Stomach (tissue), 9 donors: ENCODE measurements around the gene TRO. TPM values are rescaled to one million over a fixed set of nuclear protein-coding genes. Genes with fewer than 3 reads are reported as not detected.

Experiments used
- DNase-seq, 2 donors: peaks; one replicate each; pipeline versions ENCODE4 v3.0.0 to v3.0.0-alpha.2; 2013 to 2019
- H3K27ac ChIP-seq, 5 donors: fragments of 200-600 bp in 4 of 5; sonication (generic) in 4 of 5; one replicate each; pipeline ENCODE4 v1.5.1; 2013 to 2019; ENCODE audit warnings: mild to moderate bottlenecking in 1 of 5, moderate library complexity in 1 of 5
- H3K27me3 ChIP-seq, 3 donors: fragments of 200-600 bp; sonication (generic); one replicate each; pipeline ENCODE4 v1.5.1; 2017 to 2019; ENCODE audit warnings: mixed run types in 1 of 3
- H3K36me3 ChIP-seq, 4 donors: fragments of 200-600 bp; sonication (generic); 1 replicate in 3 of 4; 2 replicates in 1 of 4; pipeline ENCODE4 v1.5.1; 2016 to 2019
- H3K4me1 ChIP-seq, 4 donors: fragments of 200-600 bp; sonication (generic); one replicate each; pipeline ENCODE4 v1.5.1; 2016 to 2019
- H3K4me3 ChIP-seq, 4 donors: fragments of 200-600 bp; sonication (generic) in 3 of 4; one replicate each; pipeline ENCODE4 v1.5.1; 2016 to 2019; ENCODE audit warnings: mild to moderate bottlenecking in 1 of 4
- H3K9me3 ChIP-seq, 4 donors: fragments of 200-600 bp; sonication (generic); one replicate each; pipeline ENCODE4 v1.5.1; 2016 to 2019
- EP300 ChIP-seq: sonication (generic); formaldehyde crosslinking; IDR thresholded peaks from one replicate; pipeline ENCODE4 v1.6.1; 2017; ENCODE audit warnings: antibody characterized with exemption
- POLR2A ChIP-seq, 4 donors: fragments of 450-650 bp; IDR thresholded peaks; one replicate each; pipeline ENCODE4 v1.6.1; 2016; ENCODE audit warnings: antibody characterized with exemption in 4 of 4, control low read depth in 2 of 4, mild to moderate bottlenecking in 1 of 4, moderate library complexity in 1 of 4
- POLR2AphosphoS5 ChIP-seq, 3 donors: sonication (generic); formaldehyde crosslinking; IDR thresholded peaks; one replicate each; pipeline ENCODE4 v1.6.1; 2016; ENCODE audit warnings: antibody characterized with exemption in 3 of 3
- WGBS, 5 donors: extraction: QIAGEN DNeasy Blood & Tissue Kit in 3 of 5; methylation state at CpG; one replicate each; pipeline versions ENCODE4 v1.1.5 to v1.1.7; 2013 to 2018; 5-methylcytosine and 5-hydroxymethylcytosine counted together
- intact Hi-C: fragments of 100-400 bp; cut with DNase I; formaldehyde crosslinking; loops from one replicate; pipeline ENCODE4 v1.15.1; 2023; ENCODE audit warnings: low total_unique reads
- polyA plus RNA-seq, 3 donors: library from polyadenylated mRNA; stranded (reverse); fragments of 200-250 nt; gene quantifications; one replicate each; pipeline ENCODE4 v1.2.3, GENCODE V29; 2013
- small RNA-seq, 4 donors: library from RNA; depleted of rRNA; stranded (forward); fragments of <200 nt; gene quantifications; one replicate each; pipeline ENCODE3, GENCODE V24; 2016
- total RNA-seq, 5 donors: library from RNA; depleted of rRNA; stranded (reverse); fragments of >200 nt; gene quantifications; one replicate each; pipeline versions ENCODE4 v1.1.0 to v1.2.3, GENCODE V29; 2014 to 2016
- TF ChIP-seq, protein P1 (sequence below), 7 experiments: fragments of 450-650 bp in 4 of 7; fragments of 200-600 bp in 3 of 7; sonication (generic) in 3 of 7; IDR thresholded peaks; one replicate each; pipeline ENCODE4 v1.5.1; 2016 to 2019; ENCODE audit warnings: antibody characterized with exemption in 7 of 7, control low read depth in 2 of 7, mild to moderate bottlenecking in 1 of 7
- donor health status: healthy with polysubstance abuse.
- donor health status: Bipolar disorder and iron deficiency.
- donor health status: healthy.

TRO gene
- total and polyA plus RNA-seq, 8 donors = 0.45 to 25.3 (median 4.1) TPM

DNA sequence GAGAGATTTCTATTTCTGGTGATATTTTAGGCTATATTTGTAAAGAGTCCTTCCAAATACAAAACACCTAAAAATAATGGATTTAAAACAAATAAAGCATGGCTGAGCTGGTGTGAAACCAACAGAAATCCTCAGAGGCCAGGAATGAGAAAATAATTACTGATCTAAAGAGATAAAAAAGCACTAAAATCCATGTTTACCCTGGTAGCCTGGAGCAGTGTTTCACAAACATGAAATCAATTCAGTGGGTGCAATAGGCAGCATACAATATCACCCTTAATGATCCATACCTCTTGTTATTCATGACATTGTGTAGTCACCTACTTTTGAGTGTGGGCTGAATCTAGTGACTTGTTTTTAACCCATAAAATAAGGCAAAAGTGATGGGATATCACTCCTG is 58.8 kb downstream of the TRO start:
- Histone ChIP-seq H3K4me3 (no peak overlapping the region), H3K27ac (no peak overlapping the region), H3K36me3 (no peaks in the 10 kb centered on the region), H3K9me3 (peaks cover 0 to 22% (median 2%) of the 10 kb centered on the region in 4 donors), H3K4me1 (no peaks in the 10 kb centered on the region), H3K27me3 (no peaks in the 10 kb centered on the region)
- intact Hi-C loops = no loop called here
- no peak for DNase-seq
- TF ChIP-seq POLR2A (IDR thresholded peaks at IDR 0.05) (no peak), POLR2AphosphoS5 (IDR thresholded peaks at IDR 0.05) (no peak), EP300 (no peak)
- TF ChIP-seq, protein P1, sequence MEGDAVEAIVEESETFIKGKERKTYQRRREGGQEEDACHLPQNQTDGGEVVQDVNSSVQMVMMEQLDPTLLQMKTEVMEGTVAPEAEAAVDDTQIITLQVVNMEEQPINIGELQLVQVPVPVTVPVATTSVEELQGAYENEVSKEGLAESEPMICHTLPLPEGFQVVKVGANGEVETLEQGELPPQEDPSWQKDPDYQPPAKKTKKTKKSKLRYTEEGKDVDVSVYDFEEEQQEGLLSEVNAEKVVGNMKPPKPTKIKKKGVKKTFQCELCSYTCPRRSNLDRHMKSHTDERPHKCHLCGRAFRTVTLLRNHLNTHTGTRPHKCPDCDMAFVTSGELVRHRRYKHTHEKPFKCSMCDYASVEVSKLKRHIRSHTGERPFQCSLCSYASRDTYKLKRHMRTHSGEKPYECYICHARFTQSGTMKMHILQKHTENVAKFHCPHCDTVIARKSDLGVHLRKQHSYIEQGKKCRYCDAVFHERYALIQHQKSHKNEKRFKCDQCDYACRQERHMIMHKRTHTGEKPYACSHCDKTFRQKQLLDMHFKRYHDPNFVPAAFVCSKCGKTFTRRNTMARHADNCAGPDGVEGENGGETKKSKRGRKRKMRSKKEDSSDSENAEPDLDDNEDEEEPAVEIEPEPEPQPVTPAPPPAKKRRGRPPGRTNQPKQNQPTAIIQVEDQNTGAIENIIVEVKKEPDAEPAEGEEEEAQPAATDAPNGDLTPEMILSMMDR (IDR thresholded peaks at IDR 0.05) = no peak

DNA sequence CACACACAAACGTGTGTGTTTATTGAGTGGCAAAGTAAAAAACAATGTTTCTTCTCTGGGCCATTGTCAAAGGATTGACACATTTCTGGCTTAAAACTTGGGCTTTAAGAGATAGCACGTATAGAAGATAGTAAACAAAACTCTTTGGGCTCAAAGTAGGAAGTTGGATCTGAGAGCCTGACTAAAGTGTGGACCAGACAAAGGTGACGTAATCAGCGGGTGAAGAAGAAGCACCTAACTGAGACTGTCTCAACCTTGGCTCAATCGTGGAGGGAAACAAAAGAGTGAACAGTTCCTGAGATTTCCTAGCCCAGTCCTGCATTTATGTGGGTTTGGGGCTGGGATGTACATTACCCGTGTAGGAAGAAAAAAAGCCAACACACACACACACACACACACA is 59.7 kb downstream of the TRO start:
- no peak for TF ChIP-seq EP300
- TF ChIP-seq, protein P1 (IDR thresholded peaks at IDR 0.05) = no peak
- no peak for TF ChIP-seq POLR2AphosphoS5 (IDR thresholded peaks at IDR 0.05)
- TF ChIP-seq POLR2A (IDR thresholded peaks at IDR 0.05) = no peak
- Histone ChIP-seq H3K4me3 (no peak overlapping the region), H3K9me3 (peaks cover 0 to 13% (median 2%) of the 10 kb centered on the region in 4 donors), H3K27me3 (no peaks in the 10 kb centered on the region), H3K4me1 (no peaks in the 10 kb centered on the region), H3K27ac (no peak overlapping the region), H3K36me3 (no peaks in the 10 kb centered on the region)
- WGBS, 5 donors = 54 to 73% (median 70%) methylated on average over 6 of the region's 6 CpGs
- DNase-seq = no peak
- intact Hi-C loops = no loop called here

Small RNA genes within 50 kb of the gene (small RNA-seq; reads per million reads assigned to genes)
- gene RF00614 = 0 reads per million in 4 donors

Other genes starting within 250 kb of the TRO start
- not detected for gene ITIH6, start 122.6 kb upstream of the TRO start, total RNA-seq
- not detected for gene ITIH6, start 122.6 kb upstream of the TRO start, polyA plus RNA-seq
- gene MAGED2, start 113.1 kb upstream of the TRO start, total RNA-seq = 100 to 1,000 TPM in 1 of 5 donors, 10 to 100 TPM in 3, 1 to 10 TPM in 1; 4.1 to 220 (median 85.8) TPM
- gene MAGED2, start 113.1 kb upstream of the TRO start, polyA plus RNA-seq = 10 to 100 TPM; 48.6 to 76.3 (median 51.9) TPM
- gene PFKFB1, start 73.4 kb downstream of the TRO start, total RNA-seq = 1 to 10 TPM in 1 of 5 donors, under 1 TPM in 1, not detected in 3; 0.87 to 2.0 TPM
- under 1 TPM in 2 of 3 donors, not detected in 1; 0.25 to 0.28 TPM for gene PFKFB1, start 73.4 kb downstream of the TRO start, polyA plus RNA-seq
- 1 to 10 TPM in 4 of 5 donors, under 1 TPM in 1; 0.29 to 8.5 (median 7.5) TPM for gene APEX2, start 79.5 kb downstream of the TRO start, total RNA-seq
- gene APEX2, start 79.5 kb downstream of the TRO start, polyA plus RNA-seq = 10 to 100 TPM in 1 of 3 donors, 1 to 10 TPM in 2; 8.3 to 11.2 (median 8.4) TPM
- 10 to 100 TPM in 1 of 5 donors, not detected in 4; 18.4 TPM for gene ALAS2, start 110.2 kb downstream of the TRO start, total RNA-seq
- not detected for gene ALAS2, start 110.2 kb downstream of the TRO start, polyA plus RNA-seq
- not detected for gene PAGE2B, start 154.2 kb downstream of the TRO start, total RNA-seq
- gene PAGE2B, start 154.2 kb downstream of the TRO start, polyA plus RNA-seq = 1 to 10 TPM in 1 of 3 donors, not detected in 2; 3.7 TPM
- gene PAGE2, start 168.2 kb downstream of the TRO start, total RNA-seq = not detected
- not detected for gene PAGE2, start 168.2 kb downstream of the TRO start, polyA plus RNA-seq